WTC11 (cell line): ENCODE data around the gene VPS39. TPM values are rescaled to one million over a fixed set of nuclear protein-coding genes. Genes with fewer than 3 reads are reported as not detected.

Source experiments
- ATAC-seq: fragments of 200-7000 bp; cut with Tn5 transposase; 2 replicates; pipeline ENCODE4 v1.10.0; 2021; ENCODE audit warnings: mild to moderate bottlenecking, moderate library complexity
- CTCF ChIA-PET: fragments of 300-600 bp; sonication (Branson Sonifier 250); formaldehyde crosslinking; loops from one replicate; lab custom pipeline; 2021; ENCODE audit warnings: antibody characterized with exemption; lab: Charles Lee
- POLR2A ChIA-PET: fragments of 350-600 bp; sonication (Branson Sonifier 250); formaldehyde crosslinking; loops from one replicate; lab custom pipeline; 2021; ENCODE audit warnings: antibody characterized with exemption; lab: Charles Lee
- DNase-seq: peaks from one replicate; pipeline ENCODE4 v3.0.0; 2021; ENCODE audit warnings: low spot score
- H3K27ac Mint-ChIP-seq: 2 replicates; pipeline ENCODE4 v1.8.0; 2021; ENCODE audit warnings: mixed read lengths
- H3K27me3 Mint-ChIP-seq: 2 replicates; pipeline ENCODE4 v1.8.0; 2021; ENCODE audit warnings: low read depth, mild to moderate bottlenecking, moderate library complexity, mixed read lengths
- H3K36me3 Mint-ChIP-seq: 2 replicates; pipeline ENCODE4 v1.8.0; 2021; ENCODE audit warnings: mixed read lengths
- H3K4me1 Mint-ChIP-seq: 2 replicates; pipeline ENCODE4 v1.8.0; 2022; ENCODE audit warnings: mixed read lengths
- H3K4me3 Mint-ChIP-seq: 2 replicates; pipeline ENCODE4 v1.8.0; 2021; ENCODE audit warnings: mild to moderate bottlenecking, moderate library complexity, mixed read lengths
- H3K9me3 Mint-ChIP-seq: 2 replicates; pipeline ENCODE4 v1.8.0; 2021; ENCODE audit warnings: mixed read lengths
- ATF3 ChIP-seq: sonication (generic); formaldehyde crosslinking; conservative IDR thresholded peaks from 2 replicates; pipeline ENCODE4 v1.8.1; 2022; ENCODE audit warnings: mild to moderate bottlenecking, missing genetic modification reagents
- CBFB ChIP-seq: sonication (generic); formaldehyde crosslinking; IDR thresholded peaks from 2 replicates; pipeline ENCODE4 v1.8.1; 2022; ENCODE audit warnings: mild to moderate bottlenecking, low read depth, missing genetic modification reagents
- CREB1 ChIP-seq: sonication (generic); formaldehyde crosslinking; IDR thresholded peaks from 2 replicates; pipeline ENCODE4 v1.8.0; 2023; ENCODE audit warnings: mild to moderate bottlenecking, missing genetic modification reagents
- E2F4 ChIP-seq: sonication (generic); formaldehyde crosslinking; IDR thresholded peaks from 2 replicates; pipeline ENCODE4 v1.8.1; 2022; ENCODE audit warnings: low read depth, mild to moderate bottlenecking, moderate library complexity, missing genetic modification reagents, borderline replicate concordance
- ERG ChIP-seq: fragments of 250-450 bp; sonication (Bioruptor Pico); IDR thresholded peaks from 2 replicates; pipeline ENCODE4 v1.8.0; 2021; ENCODE audit warnings: mild to moderate bottlenecking
- ESRRA ChIP-seq: sonication (generic); formaldehyde crosslinking; IDR thresholded peaks from 2 replicates; pipeline ENCODE4 v1.8.1; 2022; ENCODE audit warnings: mild to moderate bottlenecking, missing genetic modification reagents, borderline replicate concordance
- FOXK1 ChIP-seq: sonication (generic); formaldehyde crosslinking; IDR thresholded peaks from 2 replicates; pipeline ENCODE4 v1.8.0; 2022; ENCODE audit warnings: mild to moderate bottlenecking, moderate library complexity, missing genetic modification reagents
- GRHL2 ChIP-seq: fragments of 250-450 bp; sonication (Bioruptor Pico); IDR thresholded peaks from 2 replicates; pipeline ENCODE4 v1.8.0; 2022; ENCODE audit warnings: mild to moderate bottlenecking, moderate library complexity; ENCODE audit not compliant: insufficient replicate concordance, severe bottlenecking
- NFE2L1 ChIP-seq: sonication (generic); formaldehyde crosslinking; IDR thresholded peaks from 2 replicates; pipeline ENCODE4 v1.8.1; 2023; ENCODE audit warnings: missing genetic modification reagents
- NFYB ChIP-seq: sonication (generic); formaldehyde crosslinking; conservative IDR thresholded peaks from 2 replicates; pipeline ENCODE4 v1.8.0; 2022; ENCODE audit warnings: low read depth, missing genetic modification reagents
- PRRX2 ChIP-seq: fragments of 250-450 bp; sonication (Bioruptor Pico); IDR thresholded peaks from 2 replicates; pipeline ENCODE4 v1.8.0; 2021; ENCODE audit warnings: mild to moderate bottlenecking
- SMAD4 ChIP-seq: sonication (generic); formaldehyde crosslinking; IDR thresholded peaks from 2 replicates; pipeline ENCODE4 v1.8.0; 2022; ENCODE audit warnings: mild to moderate bottlenecking, missing genetic modification reagents
- SOX15 ChIP-seq: fragments of 250-450 bp; sonication (Bioruptor Pico); IDR thresholded peaks from 2 replicates; pipeline ENCODE4 v1.9.0; 2021; ENCODE audit warnings: mild to moderate bottlenecking
- TCF7 ChIP-seq: sonication (generic); formaldehyde crosslinking; IDR thresholded peaks from 2 replicates; pipeline ENCODE4 v1.8.0; 2022; ENCODE audit warnings: mild to moderate bottlenecking, low read depth, missing genetic modification reagents, moderate library complexity
- TEAD1 ChIP-seq: sonication (generic); formaldehyde crosslinking; IDR thresholded peaks from 2 replicates; pipeline ENCODE4 v1.8.0; 2022; ENCODE audit warnings: mild to moderate bottlenecking, missing genetic modification reagents
- USF1 ChIP-seq: sonication (generic); formaldehyde crosslinking; IDR thresholded peaks from 2 replicates; pipeline ENCODE4 v1.8.0; 2022; ENCODE audit warnings: mild to moderate bottlenecking, missing genetic modification reagents
- ZBTB21 ChIP-seq: sonication (generic); formaldehyde crosslinking; IDR thresholded peaks from 2 replicates; pipeline ENCODE4 v1.8.1; 2023; ENCODE audit warnings: mild to moderate bottlenecking, missing genetic modification reagents, borderline replicate concordance
- ZNF138 ChIP-seq: sonication (generic); formaldehyde crosslinking; conservative IDR thresholded peaks from 2 replicates; pipeline ENCODE4 v1.8.1; 2022; ENCODE audit warnings: mild to moderate bottlenecking, moderate library complexity, missing genetic modification reagents
- ZNF317 ChIP-seq: sonication (generic); formaldehyde crosslinking; IDR thresholded peaks from 2 replicates; pipeline ENCODE4 v1.8.1; 2023; ENCODE audit warnings: low read depth, mild to moderate bottlenecking, moderate library complexity, missing genetic modification reagents, borderline replicate concordance
- ZNF416 ChIP-seq: fragments of 250-450 bp; sonication (Bioruptor Pico); IDR thresholded peaks from 2 replicates; pipeline ENCODE4 v1.9.0; 2021; ENCODE audit warnings: mild to moderate bottlenecking, inconsistent platforms
- ZNF425 ChIP-seq: fragments of 250-450 bp; sonication (Bioruptor Pico); conservative IDR thresholded peaks from 2 replicates; pipeline ENCODE4 v1.9.0; 2021; ENCODE audit warnings: mild to moderate bottlenecking
- total RNA-seq: library from RNA; stranded (reverse); gene quantifications from 3 replicates; pipeline ENCODE4 v1.2.3, GENCODE V29; 2021

The VPS39 gene
- total RNA-seq, 1 experiment from 2014 or later = 44.5 TPM

- ATAC-seq (no peak), DNase-seq (no peak)
- ChIA-PET CTCF (interaction anchor here (0.6 to 1.6 kb wide), 2 partner anchors 209 to 247 kb away, joined by 3 to 5 read pairs; no protein-coding TSS in a partner anchor), POLR2A (no interaction called here)
- TF ChIP-seq E2F4 (CRISPR knock-in tag) = no peak
- no peak for TF ChIP-seq ATF3 (CRISPR knock-in tag)
- no peak for TF ChIP-seq GRHL2 (CRISPR knock-in tag)
- TF ChIP-seq ZNF317 (CRISPR knock-in tag) = no peak
- no peak for TF ChIP-seq USF1 (CRISPR knock-in tag)
- no peak for TF ChIP-seq FOXK1 (CRISPR knock-in tag)
- TF ChIP-seq ZNF138 (CRISPR knock-in tag) = no peak
- no peak for TF ChIP-seq ZNF425 (CRISPR knock-in tag)
- TF ChIP-seq SOX15 (CRISPR knock-in tag) = no peak
- no peak for TF ChIP-seq ESRRA
- no peak for TF ChIP-seq ZBTB21
- TF ChIP-seq CBFB (CRISPR knock-in tag) = no peak
- no peak for TF ChIP-seq SMAD4 (CRISPR knock-in tag)
- TF ChIP-seq NFYB (CRISPR knock-in tag) = no peak
- no peak for TF ChIP-seq PRRX2
- TF ChIP-seq TEAD1 (CRISPR knock-in tag) = no peak
- no peaks in the 10 kb centered on the region for H3K4me1 Mint-ChIP-seq
- H3K4me3 Mint-ChIP-seq = no peak overlapping the region
- H3K27me3 Mint-ChIP-seq = no peaks in the 10 kb centered on the region
- no peak overlapping the region for H3K27ac Mint-ChIP-seq
- H3K9me3 Mint-ChIP-seq = no peaks in the 10 kb centered on the region
- peaks cover 36% of the 10 kb centered on the region for H3K36me3 Mint-ChIP-seq
Observed at GRCh38 chr15:42175671-42176070, 32.4 kb downstream of the VPS39 start.

- no peaks in the 10 kb centered on the region for H3K4me1 Mint-ChIP-seq
- no peak for ATAC-seq
- CTCF ChIA-PET = no interaction called here
- POLR2A ChIA-PET = no interaction called here
- H3K4me3 Mint-ChIP-seq = no peak overlapping the region
- no peak for DNase-seq
- TF ChIP-seq CREB1 (CRISPR knock-in tag) (no peak), ZNF138 (CRISPR knock-in tag) (no peak)
- H3K27ac Mint-ChIP-seq = no peak overlapping the region
- H3K27me3 Mint-ChIP-seq = no peaks in the 10 kb centered on the region
- no peaks in the 10 kb centered on the region for H3K9me3 Mint-ChIP-seq
- peaks cover 30% of the 10 kb centered on the region for H3K36me3 Mint-ChIP-seq
Observed at GRCh38 chr15:42172475-42172874, 35.6 kb downstream of the VPS39 start.

- Mint-ChIP-seq H3K36me3 (peaks cover 33% of the 10 kb centered on the region), H3K27ac (no peak overlapping the region), H3K9me3 (no peaks in the 10 kb centered on the region), H3K4me3 (no peak overlapping the region), H3K4me1 (no peaks in the 10 kb centered on the region), H3K27me3 (no peaks in the 10 kb centered on the region)
- ChIA-PET POLR2A (interaction anchor here (0.6 kb wide), 1 partner anchor 355 kb away, joined by 5 read pairs; no protein-coding TSS in a partner anchor), CTCF (no interaction called here)
- TF ChIP-seq ZNF416 (CRISPR knock-in tag) = no peak
- no peak for TF ChIP-seq ZNF138 (CRISPR knock-in tag)
- no peak for TF ChIP-seq TCF7 (CRISPR knock-in tag)
- TF ChIP-seq NFE2L1 (CRISPR knock-in tag) = no peak
- no peak for TF ChIP-seq ERG (CRISPR knock-in tag)
- DNase-seq = no peak
- no peak for ATAC-seq
Observed at GRCh38 chr15:42171795-42172194, 36.3 kb downstream of the VPS39 start.
